Measurements from ENCODE around the gene EGFLAM. TPM values are rescaled to one million over a fixed set of nuclear protein-coding genes. Genes with fewer than 3 reads are reported as not detected.

Gene EGFLAM
- total and polyA plus RNA-seq, 10 of the 15 experiments (the other 5 are each of a cell fraction or from before 2014, with no cell fraction given): 0.37 TPM; not detected in 9

GRCh38 chr5:38387161-38387560, 128.8 kb downstream of the EGFLAM start (continued):
- no peak for TF ChIP-seq ZBTB11 (CRISPR knock-in tag; IDR thresholded peaks at IDR 0.05)
- no peak for TF ChIP-seq BCLAF1 (IDR thresholded peaks at IDR 0.05)
- no peak for TF ChIP-seq REST (IDR thresholded peaks at IDR 0.05; ENCODE audit: low read depth, low read length)

All from GM12878 (cell line).